Erythroblast (primary cell): ENCODE measurements around the gene MARVELD2.

Experiments
- GATA1 ChIP-seq: IDR thresholded peaks from 2 replicates; pipeline ENCODE4 v1.6.1; 2011; ENCODE audit warnings: low read depth, mild to moderate bottlenecking, control low read depth, low read length, moderate library complexity
- POLR2A ChIP-seq: IDR thresholded peaks from 2 replicates; pipeline ENCODE4 v1.6.1; 2011; ENCODE audit warnings: mild to moderate bottlenecking, low read length

GRCh38 chr5:69367697-69368279 lies 47.1 kb upstream of the MARVELD2 start:
- TF ChIP-seq POLR2A = no peak
- no peak for TF ChIP-seq GATA1
